AG09309 (cell line): ENCODE data around the gene PAOX.

Experiments
- DNase-seq: peaks from one replicate; pipeline ENCODE4 v3.0.0-alpha.2; 2010; ENCODE audit warnings: low read depth
- H3K4me3 ChIP-seq: 2 replicates; pipeline ENCODE4 v1.5.1; 2011; ENCODE audit warnings: mild to moderate bottlenecking, low read depth, low read length, moderate library complexity; ENCODE audit not compliant: control insufficient read depth
- CTCF ChIP-seq: IDR thresholded peaks from 2 replicates; pipeline ENCODE4 v1.5.1; 2011; ENCODE audit warnings: mild to moderate bottlenecking, low read depth, low read length, inconsistent platforms; ENCODE audit not compliant: insufficient read depth, control insufficient read depth; ENCODE audit errors: missing control alignments

Gene PAOX

GRCh38 chr10:133438711-133439273 is 59.7 kb downstream of the PAOX start:
- no peak overlapping the region for H3K4me3 ChIP-seq
- TF ChIP-seq CTCF, result peak; percentile 25
- DNase-seq, result no peak

GRCh38 chr10:133439517-133440461 is 60.7 kb downstream of the PAOX start:
- no peak for DNase-seq
- no peak overlapping the region for H3K4me3 ChIP-seq
- no peak for TF ChIP-seq CTCF

- no peak overlapping the region for H3K4me3 ChIP-seq
- DNase-seq, result no peak
- no peak for TF ChIP-seq CTCF
Measured at GRCh38 chr10:133440633-133441285, 61.7 kb downstream of the PAOX start.
